GM23338 (cell line): ENCODE measurements around the gene POLR2L. TPM values are rescaled to one million over a fixed set of nuclear protein-coding genes. Genes with fewer than 3 reads are reported as not detected.

Experiments used
- ATAC-seq: fragments of 200-7000 bp; cut with Tn5 transposase; 3 replicates; pipeline ENCODE4 v1.9.1; 2020
- DNase-seq: peaks from one replicate; pipeline ENCODE4 v3.0.0-alpha.2; 2015; ENCODE audit warnings: low spot score
- H2AFZ ChIP-seq: fragments of 200-600 bp; sonication (generic); 2 replicates; pipeline ENCODE4 v1.8.0; 2016; ENCODE audit warnings: antibody characterized with exemption, mild to moderate bottlenecking, moderate library complexity
- H3F3A ChIP-seq: fragments of 200-600 bp; sonication (generic); replicated peaks from 2 replicates; pipeline ENCODE4 v1.8.0; 2017; ENCODE audit warnings: antibody characterized with exemption, mixed run types, low read depth
- H3K27ac ChIP-seq: fragments of 200-600 bp; sonication (generic); 2 replicates; pipeline ENCODE4 v1.6.1; 2016; ENCODE audit warnings: low read depth
- H3K27me3 ChIP-seq: fragments of 200-600 bp; sonication (generic); 2 replicates; pipeline ENCODE4 v1.8.0; 2016; ENCODE audit warnings: mild to moderate bottlenecking, mixed run types, moderate library complexity; ENCODE audit not compliant: insufficient read depth
- H3K36me3 ChIP-seq: fragments of 200-600 bp; sonication (generic); 2 replicates; pipeline ENCODE4 v1.8.0; 2016; ENCODE audit warnings: mild to moderate bottlenecking; ENCODE audit not compliant: insufficient read depth
- H3K4me1 ChIP-seq: fragments of 200-600 bp; sonication (generic); 2 replicates; pipeline ENCODE4 v1.8.0; 2016; ENCODE audit warnings: mild to moderate bottlenecking, moderate library complexity; ENCODE audit not compliant: insufficient read depth
- H3K4me2 ChIP-seq: fragments of 200-600 bp; sonication (generic); 2 replicates; pipeline ENCODE4 v1.7.1; 2017; ENCODE audit warnings: mixed run types
- H3K4me3 ChIP-seq: fragments of 200-600 bp; sonication (generic); 2 replicates; pipeline ENCODE4 v1.6.1; 2016; ENCODE audit warnings: mixed run types
- H3K79me2 ChIP-seq: fragments of 200-600 bp; sonication (generic); replicated peaks from 2 replicates; pipeline ENCODE4 v1.8.0; 2017; ENCODE audit warnings: mild to moderate bottlenecking; ENCODE audit not compliant: insufficient read depth
- H3K9me2 ChIP-seq: fragments of 200-600 bp; sonication (generic); 2 replicates; pipeline ENCODE4 v1.8.0; 2017; ENCODE audit not compliant: insufficient read depth
- H4K20me1 ChIP-seq: fragments of 200-600 bp; sonication (generic); replicated peaks from 2 replicates; pipeline ENCODE4 v1.8.0; 2017; ENCODE audit warnings: mild to moderate bottlenecking; ENCODE audit not compliant: insufficient read depth
- H3K27ac Mint-ChIP-seq: 2 replicates; pipeline ENCODE4 v1.8.0; 2020; ENCODE audit warnings: inconsistent platforms, mild to moderate bottlenecking, moderate library complexity, mixed read lengths
- H3K27me3 Mint-ChIP-seq: 3 replicates; pipeline ENCODE4 v1.8.0; 2022; ENCODE audit warnings: low read depth, mild to moderate bottlenecking, moderate library complexity, mixed read lengths, inconsistent platforms; ENCODE audit not compliant: insufficient read depth, poor library complexity
- H3K36me3 Mint-ChIP-seq: 3 replicates; pipeline ENCODE4 v1.8.0; 2021; ENCODE audit warnings: low read depth, mild to moderate bottlenecking, inconsistent platforms, moderate library complexity, mixed read lengths
- H3K4me1 Mint-ChIP-seq: 3 replicates; pipeline ENCODE4 v1.8.0; 2020; ENCODE audit warnings: mild to moderate bottlenecking, inconsistent platforms, mixed read lengths
- H3K4me3 Mint-ChIP-seq: 3 replicates; pipeline ENCODE4 v1.8.0; 2021; ENCODE audit warnings: moderate library complexity, mild to moderate bottlenecking, inconsistent platforms, mixed read lengths
- H3K9me3 Mint-ChIP-seq: 3 replicates; pipeline ENCODE4 v1.8.0; 2020; ENCODE audit warnings: moderate library complexity, mild to moderate bottlenecking, inconsistent platforms, mixed read lengths
- CREB1 ChIP-seq: fragments of 250-450 bp; sonication (Bioruptor Pico); IDR thresholded peaks from 2 replicates; pipeline ENCODE4 v1.5.0; 2020; ENCODE audit warnings: low read depth, mild to moderate bottlenecking, moderate library complexity
- EZH2phosphoT487 ChIP-seq: fragments of 200-600 bp; sonication (generic); IDR thresholded peaks from one replicate; pipeline ENCODE4 v1.8.1; 2018; ENCODE audit warnings: antibody characterized with exemption; ENCODE audit not compliant: unreplicated experiment
- NANOG ChIP-seq: IDR thresholded peaks from 2 replicates; pipeline ENCODE4 v1.6.1; 2016; ENCODE audit warnings: antibody characterized with exemption, borderline replicate concordance
- POLR2AphosphoS5 ChIP-seq: IDR thresholded peaks from 2 replicates; pipeline ENCODE4 v1.6.1; 2016; ENCODE audit warnings: antibody characterized with exemption, low read depth
- STAT1 ChIP-seq: IDR thresholded peaks from one replicate; pipeline ENCODE4 v1.6.1; 2016; ENCODE audit warnings: antibody characterized with exemption; ENCODE audit not compliant: unreplicated experiment
- ZNF114 ChIP-seq: fragments of 250-450 bp; sonication (Bioruptor Pico); IDR thresholded peaks from 2 replicates; pipeline ENCODE4 v1.5.0; 2020; ENCODE audit warnings: mild to moderate bottlenecking, moderate library complexity
- ZNF331 ChIP-seq: fragments of 250-450 bp; sonication (Bioruptor Pico); IDR thresholded peaks from 2 replicates; pipeline ENCODE4 v1.5.0; 2020; ENCODE audit warnings: low read depth, mild to moderate bottlenecking, moderate library complexity
- polyA plus RNA-seq: library from polyadenylated mRNA; unstranded; fragments of >200 nt; fragmentation: Nextera tagmentation; extraction: Ambion mirVana; gene quantifications from 2 replicates; pipeline ENCODE4 v1.2.1, GENCODE V29; 2016
- total RNA-seq: library from RNA; depleted of rRNA; stranded (reverse); fragments of >200 nt; shearing (Covaris generic); gene quantifications from 2 replicates; pipeline ENCODE4 v1.2.3, GENCODE V29; 2014
- TF ChIP-seq, protein P1 (sequence below): IDR thresholded peaks from one replicate; pipeline ENCODE4 v1.6.1; 2018; ENCODE audit warnings: antibody characterized with exemption; ENCODE audit not compliant: unreplicated experiment
- TF ChIP-seq, protein P2 (sequence below), 2 experiments: fragments of 200-600 bp in 1 of 2; sonication (generic) in 1 of 2; conservative IDR thresholded peaks; 2 replicates each; pipeline versions ENCODE4 v1.5.1 to v1.6.1; 2016 to 2017; ENCODE audit warnings: antibody characterized with exemption in 2 of 2, low read depth in 2 of 2, mild to moderate bottlenecking in 2 of 2, moderate library complexity in 1 of 2
- TF ChIP-seq, protein P3 (sequence below): IDR thresholded peaks from 2 replicates; pipeline ENCODE4 v1.6.1; 2016; ENCODE audit warnings: antibody characterized with exemption

POLR2L gene
- total and polyA plus RNA-seq, 2 experiments from 2014 or later, result 32.2 to 369 TPM

DNA sequence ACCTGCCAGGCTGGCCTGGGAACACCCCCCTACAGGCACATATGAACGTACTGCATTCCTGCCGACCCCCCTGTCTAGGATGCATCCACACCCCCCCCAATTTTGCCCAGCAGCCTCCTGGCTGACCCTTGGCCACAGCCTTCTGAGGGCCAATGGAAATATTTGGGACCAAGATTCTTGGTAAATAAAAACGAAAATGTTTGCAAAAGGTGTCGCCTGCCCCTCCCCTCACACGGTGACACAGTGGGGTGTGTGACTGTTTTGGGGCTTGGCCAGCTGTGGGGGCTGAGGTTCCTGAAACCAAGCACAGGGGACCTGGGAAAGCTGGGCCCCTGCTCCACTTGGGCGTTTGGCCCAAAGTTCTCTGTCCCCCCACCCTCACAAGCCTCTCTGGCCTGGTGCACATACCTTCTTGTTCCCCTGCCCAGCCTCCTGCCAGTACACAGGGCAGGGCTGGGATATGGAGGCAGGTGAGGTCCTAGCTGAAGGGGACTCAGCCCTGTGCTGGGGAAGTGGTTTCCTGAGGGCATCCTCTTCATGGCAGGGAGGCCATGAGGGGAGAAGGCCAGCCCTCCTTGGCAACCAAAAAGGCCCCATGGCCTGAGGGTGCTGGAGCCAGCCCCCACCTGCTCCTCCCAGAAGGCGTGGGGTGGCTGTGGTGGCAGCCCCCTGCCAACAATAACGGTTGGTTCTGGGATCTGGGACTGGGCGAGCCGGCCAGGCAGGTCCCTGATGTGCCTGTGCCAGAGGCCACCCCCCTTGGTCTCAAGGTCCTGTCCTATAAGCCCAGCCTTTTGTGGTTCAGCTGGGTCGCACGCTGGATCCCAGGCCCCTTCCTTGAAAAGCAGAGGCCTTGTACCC is 16.7 kb downstream of the POLR2L start (continued):
- TF ChIP-seq, protein P1, sequence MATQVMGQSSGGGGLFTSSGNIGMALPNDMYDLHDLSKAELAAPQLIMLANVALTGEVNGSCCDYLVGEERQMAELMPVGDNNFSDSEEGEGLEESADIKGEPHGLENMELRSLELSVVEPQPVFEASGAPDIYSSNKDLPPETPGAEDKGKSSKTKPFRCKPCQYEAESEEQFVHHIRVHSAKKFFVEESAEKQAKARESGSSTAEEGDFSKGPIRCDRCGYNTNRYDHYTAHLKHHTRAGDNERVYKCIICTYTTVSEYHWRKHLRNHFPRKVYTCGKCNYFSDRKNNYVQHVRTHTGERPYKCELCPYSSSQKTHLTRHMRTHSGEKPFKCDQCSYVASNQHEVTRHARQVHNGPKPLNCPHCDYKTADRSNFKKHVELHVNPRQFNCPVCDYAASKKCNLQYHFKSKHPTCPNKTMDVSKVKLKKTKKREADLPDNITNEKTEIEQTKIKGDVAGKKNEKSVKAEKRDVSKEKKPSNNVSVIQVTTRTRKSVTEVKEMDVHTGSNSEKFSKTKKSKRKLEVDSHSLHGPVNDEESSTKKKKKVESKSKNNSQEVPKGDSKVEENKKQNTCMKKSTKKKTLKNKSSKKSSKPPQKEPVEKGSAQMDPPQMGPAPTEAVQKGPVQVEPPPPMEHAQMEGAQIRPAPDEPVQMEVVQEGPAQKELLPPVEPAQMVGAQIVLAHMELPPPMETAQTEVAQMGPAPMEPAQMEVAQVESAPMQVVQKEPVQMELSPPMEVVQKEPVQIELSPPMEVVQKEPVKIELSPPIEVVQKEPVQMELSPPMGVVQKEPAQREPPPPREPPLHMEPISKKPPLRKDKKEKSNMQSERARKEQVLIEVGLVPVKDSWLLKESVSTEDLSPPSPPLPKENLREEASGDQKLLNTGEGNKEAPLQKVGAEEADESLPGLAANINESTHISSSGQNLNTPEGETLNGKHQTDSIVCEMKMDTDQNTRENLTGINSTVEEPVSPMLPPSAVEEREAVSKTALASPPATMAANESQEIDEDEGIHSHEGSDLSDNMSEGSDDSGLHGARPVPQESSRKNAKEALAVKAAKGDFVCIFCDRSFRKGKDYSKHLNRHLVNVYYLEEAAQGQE, result no peak
- TF ChIP-seq NANOG (no peak), POLR2AphosphoS5 (no peak), STAT1 (no peak)

DNA sequence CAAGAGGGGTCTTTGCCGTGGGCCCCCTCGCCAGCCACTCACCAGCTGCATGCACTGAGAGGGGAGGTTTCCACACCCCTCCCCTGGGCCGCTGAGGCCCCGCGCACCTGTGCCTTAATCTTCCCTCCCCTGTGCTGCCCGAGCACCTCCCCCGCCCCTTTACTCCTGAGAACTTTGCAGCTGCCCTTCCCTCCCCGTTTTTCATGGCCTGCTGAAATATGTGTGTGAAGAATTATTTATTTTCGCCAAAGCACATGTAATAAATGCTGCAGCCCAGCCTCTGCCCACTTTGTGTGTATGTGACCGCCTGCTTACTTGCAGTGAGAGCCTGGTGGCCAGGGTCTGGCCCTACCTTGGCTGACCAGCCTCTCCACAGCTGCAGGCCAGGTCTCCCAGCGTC is 17.4 kb downstream of the POLR2L start:
- peaks cover 42% of the 10 kb centered on the region for H3K27me3 Mint-ChIP-seq
- peaks cover 6% of the 10 kb centered on the region; the same call in 1 of the 2 replicates for H3K27me3 ChIP-seq
- no peak overlapping the region; the same call in 1 of the 2 replicates for H3K27ac Mint-ChIP-seq
- no peaks in the 10 kb centered on the region; the same call in 2 of the 3 replicates for H3K9me3 Mint-ChIP-seq
- DNase-seq (no peak), ATAC-seq (no peak)
- H2AFZ ChIP-seq, result no peak overlapping the region
- no peak overlapping the region for H3K4me3 ChIP-seq
- H3K27ac ChIP-seq, result no peak overlapping the region
- peaks cover 17% of the 10 kb centered on the region for H3F3A ChIP-seq
- peaks cover 7% of the 10 kb centered on the region; the same call in 1 of the 3 replicates for H3K36me3 Mint-ChIP-seq
- H3K4me1 Mint-ChIP-seq, result peaks cover 30% of the 10 kb centered on the region
- H3K79me2 ChIP-seq, result 0 out of 2 replicates have a peak, but pooled peaks cover 5% of the 10 kb centered on the region
- H3K4me1 ChIP-seq, result peaks cover 20% of the 10 kb centered on the region
- H3K4me2 ChIP-seq, result no peak overlapping the region
- no peaks in the 10 kb centered on the region for H3K36me3 ChIP-seq
- H4K20me1 ChIP-seq, result peaks cover 17% of the 10 kb centered on the region
- no peaks in the 10 kb centered on the region for H3K9me2 ChIP-seq
- H3K4me3 Mint-ChIP-seq, result peak overlapping the region; percentile 42; the same call in 2 of the 3 replicates
- TF ChIP-seq ZNF114 (CRISPR knock-in tag), result no peak
- no peak for TF ChIP-seq ZNF331 (CRISPR knock-in tag)
- TF ChIP-seq POLR2AphosphoS5, result no peak
- TF ChIP-seq, protein P2, sequence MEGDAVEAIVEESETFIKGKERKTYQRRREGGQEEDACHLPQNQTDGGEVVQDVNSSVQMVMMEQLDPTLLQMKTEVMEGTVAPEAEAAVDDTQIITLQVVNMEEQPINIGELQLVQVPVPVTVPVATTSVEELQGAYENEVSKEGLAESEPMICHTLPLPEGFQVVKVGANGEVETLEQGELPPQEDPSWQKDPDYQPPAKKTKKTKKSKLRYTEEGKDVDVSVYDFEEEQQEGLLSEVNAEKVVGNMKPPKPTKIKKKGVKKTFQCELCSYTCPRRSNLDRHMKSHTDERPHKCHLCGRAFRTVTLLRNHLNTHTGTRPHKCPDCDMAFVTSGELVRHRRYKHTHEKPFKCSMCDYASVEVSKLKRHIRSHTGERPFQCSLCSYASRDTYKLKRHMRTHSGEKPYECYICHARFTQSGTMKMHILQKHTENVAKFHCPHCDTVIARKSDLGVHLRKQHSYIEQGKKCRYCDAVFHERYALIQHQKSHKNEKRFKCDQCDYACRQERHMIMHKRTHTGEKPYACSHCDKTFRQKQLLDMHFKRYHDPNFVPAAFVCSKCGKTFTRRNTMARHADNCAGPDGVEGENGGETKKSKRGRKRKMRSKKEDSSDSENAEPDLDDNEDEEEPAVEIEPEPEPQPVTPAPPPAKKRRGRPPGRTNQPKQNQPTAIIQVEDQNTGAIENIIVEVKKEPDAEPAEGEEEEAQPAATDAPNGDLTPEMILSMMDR (conservative IDR thresholded peaks at IDR 0.05; ENCODE audit: low read depth in 2 of 2), result no peak
- no peak for TF ChIP-seq CREB1 (CRISPR knock-in tag)
- TF ChIP-seq EZH2phosphoT487, result no peak
- TF ChIP-seq, protein P3, sequence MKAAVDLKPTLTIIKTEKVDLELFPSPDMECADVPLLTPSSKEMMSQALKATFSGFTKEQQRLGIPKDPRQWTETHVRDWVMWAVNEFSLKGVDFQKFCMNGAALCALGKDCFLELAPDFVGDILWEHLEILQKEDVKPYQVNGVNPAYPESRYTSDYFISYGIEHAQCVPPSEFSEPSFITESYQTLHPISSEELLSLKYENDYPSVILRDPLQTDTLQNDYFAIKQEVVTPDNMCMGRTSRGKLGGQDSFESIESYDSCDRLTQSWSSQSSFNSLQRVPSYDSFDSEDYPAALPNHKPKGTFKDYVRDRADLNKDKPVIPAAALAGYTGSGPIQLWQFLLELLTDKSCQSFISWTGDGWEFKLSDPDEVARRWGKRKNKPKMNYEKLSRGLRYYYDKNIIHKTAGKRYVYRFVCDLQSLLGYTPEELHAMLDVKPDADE, result no peak
